Ecto neural progenitor cell (in vitro differentiated cells): ENCODE results near the gene GSS.
"Not testable (repeated sequence)": the region's sequence is repeated elsewhere in the genome, so short reads cannot be mapped to it uniquely, and the experiment has no call there.

ENCODE experiments used
- DNase-seq: peaks from one replicate; pipeline ENCODE4 v3.0.0-alpha.2; 2018; ENCODE audit warnings: low spot score

GSS gene

DNA sequence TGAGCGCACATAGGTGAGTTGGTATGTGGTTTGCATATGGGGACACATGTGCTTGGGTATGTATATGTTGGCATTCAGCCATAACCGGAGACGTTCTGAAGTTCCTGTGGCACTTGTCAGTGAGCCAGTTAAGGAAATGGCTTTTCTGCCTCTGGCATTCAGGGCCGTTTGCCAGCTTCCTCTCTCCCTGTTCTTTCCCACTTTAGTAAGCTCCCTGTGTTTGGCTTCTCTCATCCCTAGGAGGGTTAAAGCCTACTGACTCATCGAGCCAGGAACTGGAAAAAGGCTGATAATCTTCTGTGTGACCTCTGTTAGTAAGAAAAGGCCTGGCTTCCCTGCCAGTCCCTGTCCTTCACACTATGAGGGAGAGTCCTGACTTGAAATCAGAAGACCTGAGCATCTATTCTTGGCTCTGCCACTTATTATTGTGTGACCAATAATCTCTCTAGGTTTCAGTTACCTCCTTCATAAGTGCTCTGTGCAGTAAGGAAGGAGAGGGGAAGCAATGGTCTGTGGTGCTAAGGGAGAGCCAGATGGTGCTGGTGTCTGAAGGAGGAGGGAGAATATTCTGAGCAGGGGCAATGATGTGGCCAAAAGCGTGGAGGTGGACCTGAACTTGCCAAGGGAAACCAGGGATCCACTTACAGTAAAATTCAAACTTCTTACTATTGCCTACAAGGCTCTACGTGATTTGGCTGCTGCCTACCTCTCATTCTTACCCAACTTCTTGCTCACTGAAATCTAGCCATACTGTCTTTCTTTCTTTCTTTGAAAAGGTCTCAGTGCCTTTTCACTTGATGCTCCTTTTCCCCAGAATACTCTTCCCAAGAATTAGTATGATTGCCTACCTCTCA lies 47.8 kb downstream of the GSS start:
- no peak for DNase-seq

- no peak for DNase-seq
Measured at GRCh38 chr20:34904202-34904621, 51.4 kb downstream of the GSS start.

DNA sequence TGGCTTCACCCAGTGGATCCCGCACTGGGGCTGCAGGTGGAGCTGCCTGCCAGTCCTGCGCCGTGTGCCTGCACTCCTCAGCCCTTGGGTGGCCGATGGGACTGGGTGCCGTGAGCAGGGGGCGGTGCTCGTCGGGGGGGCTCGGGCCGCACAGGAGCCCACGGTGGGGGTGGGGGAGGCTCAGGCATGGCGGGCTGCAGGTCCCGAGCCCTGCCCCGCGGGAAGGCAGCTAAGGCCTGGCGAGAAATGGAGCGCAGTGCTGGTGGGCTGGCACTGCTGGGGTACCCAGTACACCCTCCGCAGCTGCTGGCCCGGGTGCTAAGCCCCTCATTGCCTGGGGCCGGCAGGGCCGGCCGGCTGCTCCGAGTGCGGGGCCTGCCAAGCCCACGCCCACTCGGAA lies 56.9 kb downstream of the GSS start:
- DNase-seq: not testable (repeated sequence)

DNA sequence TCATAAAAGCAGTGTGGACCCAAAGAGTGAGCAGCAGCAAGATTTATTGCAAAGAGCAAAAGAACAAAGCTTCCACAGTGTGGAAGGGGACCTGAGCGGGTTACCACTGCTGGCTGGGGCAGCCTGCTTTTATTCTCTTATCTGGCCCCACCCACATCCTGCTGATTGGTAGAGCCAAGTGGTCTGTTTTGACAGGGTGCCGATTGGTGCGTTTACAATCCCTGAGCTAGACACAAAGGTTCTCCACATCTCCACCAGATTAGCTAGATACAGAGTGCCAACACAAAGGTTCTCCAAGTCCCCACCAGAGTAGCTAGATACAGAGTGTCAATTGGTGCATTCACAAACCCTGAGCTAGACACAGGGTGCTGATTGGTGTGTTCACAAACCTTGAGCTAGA lies 57.5 kb downstream of the GSS start:
- not testable (repeated sequence) for DNase-seq

DNA sequence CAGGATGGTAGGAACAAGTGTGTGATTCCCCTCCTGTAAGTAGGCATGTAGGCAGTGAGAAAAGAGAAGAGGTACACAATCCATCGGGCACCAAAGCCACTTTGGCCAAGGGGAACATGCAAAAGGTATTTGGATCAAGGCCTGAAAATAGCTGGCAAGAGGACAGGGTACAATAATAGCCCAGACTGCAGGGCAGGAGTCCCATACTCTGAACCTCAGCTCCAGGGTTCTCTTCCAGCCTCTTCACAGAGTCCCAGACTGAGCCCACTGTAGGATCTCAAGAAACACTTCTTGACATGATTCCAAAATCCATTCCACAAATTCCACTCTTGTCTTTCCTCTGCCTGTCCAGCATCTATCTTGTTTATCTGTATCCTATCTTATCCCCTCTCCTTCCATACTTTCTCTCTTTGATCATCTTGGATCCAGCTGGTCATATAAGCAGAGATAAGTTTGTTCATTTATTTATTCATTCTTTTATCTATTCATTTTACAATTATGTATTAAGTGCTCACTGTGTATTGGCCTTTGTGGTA lies 59.5 kb downstream of the GSS start:
- no peak for DNase-seq

DNA sequence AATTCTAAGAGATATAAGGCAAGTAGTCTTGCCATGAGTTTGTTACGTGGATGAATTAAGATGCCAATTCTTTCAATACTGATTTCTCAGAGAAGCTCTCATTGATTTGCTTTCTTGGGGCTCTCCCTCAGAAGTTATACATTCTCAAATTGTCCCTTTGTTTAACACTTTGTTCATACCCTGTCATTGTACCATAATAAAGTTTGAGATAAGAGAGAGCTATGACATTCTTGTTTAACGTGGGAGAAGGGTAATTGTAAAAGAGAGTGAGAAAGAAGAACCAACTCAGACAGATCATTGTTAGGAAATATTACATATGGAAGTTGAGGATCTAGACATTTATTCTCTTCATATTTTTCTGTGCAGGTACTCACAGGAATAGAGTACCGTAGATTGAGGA lies 60.1 kb downstream of the GSS start:
- no peak for DNase-seq

- DNase-seq: no peak
Measured at GRCh38 chr20:34894723-34895122, 60.9 kb downstream of the GSS start.

DNA sequence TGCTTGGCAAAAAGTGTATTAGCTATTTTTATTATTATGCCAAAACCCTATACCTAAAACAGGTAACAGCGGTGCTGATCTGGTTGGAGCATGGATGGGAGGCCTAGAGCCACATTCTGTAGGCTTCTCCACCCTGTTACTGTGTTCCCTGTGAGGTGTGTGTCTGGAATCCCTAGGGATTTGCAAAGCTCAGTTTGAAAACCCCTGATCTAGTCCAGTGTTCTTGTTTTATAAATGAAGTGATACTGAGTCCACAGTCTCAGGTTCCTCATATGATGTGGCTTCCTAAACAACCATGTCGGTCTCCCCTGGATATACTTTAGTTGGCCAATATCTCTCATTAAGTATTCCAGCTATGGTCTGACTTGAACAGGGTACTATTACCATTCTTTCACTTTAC lies 62.9 kb downstream of the GSS start:
- DNase-seq: no peak

DNA sequence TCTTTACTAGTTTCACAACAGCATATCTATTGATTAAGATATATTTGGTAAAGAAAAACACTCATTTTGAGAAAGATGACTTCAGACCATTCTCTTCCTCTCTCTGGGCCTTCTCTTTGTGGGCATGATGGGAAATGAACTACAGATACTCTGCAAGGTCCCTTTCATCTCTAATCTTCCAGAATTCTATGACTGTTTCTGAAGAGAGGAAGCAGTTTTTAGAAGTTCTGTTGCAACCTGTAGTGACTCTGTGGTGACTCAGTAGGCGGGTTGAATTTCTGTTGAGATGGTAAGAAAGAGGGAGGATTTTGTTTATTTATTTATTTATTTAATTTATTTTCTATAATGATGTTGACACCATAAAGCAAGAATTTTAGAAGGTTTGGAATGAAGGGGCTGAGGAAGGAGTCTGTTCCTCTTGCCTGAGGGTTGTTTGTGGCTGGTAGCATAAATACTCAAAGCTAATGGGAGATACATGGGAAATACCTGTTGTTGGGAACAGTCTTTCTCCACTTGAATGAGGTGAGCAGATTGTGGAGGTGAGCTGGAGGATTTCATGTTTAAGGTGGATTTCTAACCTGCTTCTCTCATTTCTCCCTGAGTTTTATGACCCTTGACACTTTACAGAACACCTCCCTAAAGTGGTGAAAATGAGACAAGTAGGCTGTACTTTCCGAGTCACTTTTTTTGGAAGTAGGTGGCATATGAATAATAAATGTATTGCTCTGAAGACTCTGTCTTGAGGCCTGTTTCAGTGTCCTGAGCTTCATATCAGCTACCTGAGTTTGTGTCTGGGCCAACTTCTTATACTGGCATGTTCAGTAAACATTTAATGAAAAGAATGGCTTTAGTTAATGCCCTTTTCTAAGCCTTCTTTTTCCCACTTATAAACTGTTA lies 64.2 kb downstream of the GSS start:
- no peak for DNase-seq

GRCh38 chr20:34888468-34888867 lies 67.1 kb downstream of the GSS start:
- no peak for DNase-seq

GRCh38 chr20:34887023-34887422 lies 68.6 kb downstream of the GSS start:
- DNase-seq: no peak

- no peak for DNase-seq
Measured at GRCh38 chr20:34886122-34886521, 69.5 kb downstream of the GSS start.

DNA sequence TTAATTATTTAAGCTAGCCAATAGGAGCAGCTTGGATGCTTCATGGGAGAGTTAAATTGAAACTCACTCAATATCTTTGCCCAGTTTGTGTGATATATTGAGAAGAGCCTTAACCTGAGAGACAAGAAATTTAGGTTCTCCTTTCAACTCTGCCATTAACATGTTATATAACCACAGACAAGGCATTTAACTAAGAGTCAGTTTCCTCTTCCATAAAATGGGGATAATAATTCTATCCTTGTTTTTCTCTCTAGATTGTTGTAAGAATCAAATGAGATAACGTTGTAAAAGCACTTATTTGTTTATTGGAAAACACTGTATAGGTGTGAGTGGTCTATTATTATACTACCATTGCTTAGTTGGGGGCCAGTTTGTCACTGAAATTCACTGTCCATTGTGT lies 71.3 kb downstream of the GSS start:
- no peak for DNase-seq

- DNase-seq: no peak
Measured at GRCh38 chr20:34883809-34884208, 71.8 kb downstream of the GSS start.

DNA sequence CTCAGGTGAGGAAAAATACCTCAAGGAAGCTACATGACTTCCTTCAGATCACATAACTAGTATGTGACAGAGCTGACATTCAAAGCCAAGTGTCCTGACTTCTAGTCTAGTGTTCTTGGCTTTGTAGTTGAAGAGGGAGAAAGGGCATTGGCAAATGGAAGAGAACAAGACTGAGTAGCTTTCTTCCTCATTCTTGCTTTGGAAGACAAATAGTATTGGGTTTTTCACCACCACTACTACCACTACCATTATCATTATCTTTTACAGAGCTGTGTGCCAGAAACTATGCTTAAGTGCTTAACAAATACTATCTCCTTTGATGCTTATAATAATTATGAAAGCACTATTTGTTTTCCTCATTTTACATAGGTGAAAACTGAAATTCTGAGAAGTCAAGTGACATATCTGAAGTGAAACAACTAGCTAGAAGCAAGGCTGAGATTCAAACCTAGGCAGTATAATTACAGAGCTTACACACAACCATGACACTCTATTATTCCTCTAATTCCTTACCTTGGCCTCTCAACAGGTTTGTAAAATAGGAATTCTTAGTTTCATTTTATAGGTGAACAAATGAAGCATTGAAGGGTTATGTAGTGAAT lies 72.4 kb downstream of the GSS start:
- DNase-seq: no peak

GRCh38 chr20:34881689-34882088 lies 73.9 kb downstream of the GSS start:
- no peak for DNase-seq

GRCh38 chr20:34880971-34881370 lies 74.6 kb downstream of the GSS start:
- DNase-seq: not testable (repeated sequence)

- DNase-seq: no peak
Measured at GRCh38 chr20:34880215-34880850, 75.3 kb downstream of the GSS start.
